ENCODE data around the gene BMPER.
A peak's percentile ranks its signal among the peaks of the same experiment; 100 is the strongest.

The BMPER gene

GRCh38 chr7:34086981-34087380, 181.6 kb downstream of the BMPER start:
- Histone ChIP-seq H3K4me3 (ENCODE audit: low read length) (no peak overlapping the region), H3K9me3 (ENCODE audit: control insufficient read depth, low read length) (no peaks in the 10 kb centered on the region), H3K9ac (ENCODE audit: low read length) (no peak overlapping the region), H3K36me3 (ENCODE audit: control insufficient read depth, insufficient read depth, low read length, severe bottlenecking) (peaks cover 15% of the 10 kb centered on the region), H3K27me3 (replicated peaks; ENCODE audit: control insufficient read depth, insufficient read depth, low read length) (no peaks in the 10 kb centered on the region), H3K4me1 (ENCODE audit: control insufficient read depth, insufficient read depth, low read length) (peaks cover 19% of the 10 kb centered on the region)
- no peak for DNase-seq (ENCODE audit: low read depth)

GRCh38 chr7:34087892-34088891, 182.9 kb downstream of the BMPER start:
- no peaks in the 10 kb centered on the region for H3K9me3 ChIP-seq (ENCODE audit: control insufficient read depth, low read length)
- DNase-seq (ENCODE audit: low read depth): peak; percentile 55
- H3K27me3 ChIP-seq (replicated peaks; ENCODE audit: control insufficient read depth, insufficient read depth, low read length): no peaks in the 10 kb centered on the region
- no peak overlapping the region for H3K4me3 ChIP-seq (ENCODE audit: low read length)
- H3K4me1 ChIP-seq (ENCODE audit: control insufficient read depth, insufficient read depth, low read length): peaks cover 20% of the 10 kb centered on the region
- H3K36me3 ChIP-seq (ENCODE audit: control insufficient read depth, insufficient read depth, low read length, severe bottlenecking): peaks cover 15% of the 10 kb centered on the region
- H3K9ac ChIP-seq (ENCODE audit: low read length): no peak overlapping the region

GRCh38 chr7:34090816-34091215, 185.5 kb downstream of the BMPER start:
- no peak for DNase-seq (ENCODE audit: low read depth)
- H3K4me1 ChIP-seq (ENCODE audit: control insufficient read depth, insufficient read depth, low read length): peaks cover 30% of the 10 kb centered on the region
- H3K36me3 ChIP-seq (ENCODE audit: control insufficient read depth, insufficient read depth, low read length, severe bottlenecking): peaks cover 8% of the 10 kb centered on the region
- H3K9me3 ChIP-seq (ENCODE audit: control insufficient read depth, low read length): no peaks in the 10 kb centered on the region
- H3K9ac ChIP-seq (ENCODE audit: low read length): peak overlapping the region; percentile 28
- H3K27me3 ChIP-seq (replicated peaks; ENCODE audit: control insufficient read depth, insufficient read depth, low read length): no peaks in the 10 kb centered on the region
- no peak overlapping the region for H3K4me3 ChIP-seq (ENCODE audit: low read length)

- Histone ChIP-seq H3K9ac (ENCODE audit: low read length) (peak overlapping the region; percentile 28), H3K36me3 (ENCODE audit: control insufficient read depth, insufficient read depth, low read length, severe bottlenecking) (peaks cover 5% of the 10 kb centered on the region), H3K4me3 (ENCODE audit: low read length) (no peak overlapping the region), H3K27me3 (replicated peaks; ENCODE audit: control insufficient read depth, insufficient read depth, low read length) (no peaks in the 10 kb centered on the region), H3K9me3 (ENCODE audit: control insufficient read depth, low read length) (no peaks in the 10 kb centered on the region), H3K4me1 (ENCODE audit: control insufficient read depth, insufficient read depth, low read length) (peaks cover 29% of the 10 kb centered on the region)
- peak; percentile 74 for DNase-seq (ENCODE audit: low read depth)
These were observed 186.1 kb downstream of the BMPER start for GRCh38 chr7:34091321-34091917.

- Histone ChIP-seq H3K9ac (ENCODE audit: low read length) (no peak overlapping the region), H3K9me3 (ENCODE audit: control insufficient read depth, low read length) (no peaks in the 10 kb centered on the region), H3K27me3 (replicated peaks; ENCODE audit: control insufficient read depth, insufficient read depth, low read length) (no peaks in the 10 kb centered on the region), H3K4me1 (ENCODE audit: control insufficient read depth, insufficient read depth, low read length) (peaks cover 37% of the 10 kb centered on the region), H3K4me3 (ENCODE audit: low read length) (no peak overlapping the region), H3K36me3 (ENCODE audit: control insufficient read depth, insufficient read depth, low read length, severe bottlenecking) (no peaks in the 10 kb centered on the region)
- no peak for DNase-seq (ENCODE audit: low read depth)
These were observed 187.9 kb downstream of the BMPER start for GRCh38 chr7:34093276-34093675.

- Histone ChIP-seq H3K27me3 (replicated peaks; ENCODE audit: control insufficient read depth, insufficient read depth, low read length) (no peaks in the 10 kb centered on the region), H3K36me3 (ENCODE audit: control insufficient read depth, insufficient read depth, low read length, severe bottlenecking) (peaks cover 1% of the 10 kb centered on the region), H3K9ac (ENCODE audit: low read length) (peak overlapping the region; percentile 73), H3K4me1 (ENCODE audit: control insufficient read depth, insufficient read depth, low read length) (peaks cover 28% of the 10 kb centered on the region), H3K9me3 (ENCODE audit: control insufficient read depth, low read length) (no peaks in the 10 kb centered on the region), H3K4me3 (ENCODE audit: low read length) (peak overlapping the region; percentile 20)
- peak; percentile 95 for DNase-seq (ENCODE audit: low read depth)
These were observed 190.9 kb downstream of the BMPER start for GRCh38 chr7:34096198-34096651.

GRCh38 chr7:34096777-34097176, 191.4 kb downstream of the BMPER start:
- H3K4me3 ChIP-seq (ENCODE audit: low read length): no peak overlapping the region
- DNase-seq (ENCODE audit: low read depth): peak; percentile 24
- no peaks in the 10 kb centered on the region for H3K9me3 ChIP-seq (ENCODE audit: control insufficient read depth, low read length)
- H3K4me1 ChIP-seq (ENCODE audit: control insufficient read depth, insufficient read depth, low read length): peaks cover 24% of the 10 kb centered on the region
- H3K27me3 ChIP-seq (replicated peaks; ENCODE audit: control insufficient read depth, insufficient read depth, low read length): no peaks in the 10 kb centered on the region
- H3K36me3 ChIP-seq (ENCODE audit: control insufficient read depth, insufficient read depth, low read length, severe bottlenecking): peaks cover 5% of the 10 kb centered on the region
- H3K9ac ChIP-seq (ENCODE audit: low read length): peak overlapping the region; percentile 54

- H3K4me3 ChIP-seq (ENCODE audit: low read length): no peak overlapping the region
- H3K36me3 ChIP-seq (ENCODE audit: control insufficient read depth, insufficient read depth, low read length, severe bottlenecking): peaks cover 5% of the 10 kb centered on the region
- no peaks in the 10 kb centered on the region for H3K9me3 ChIP-seq (ENCODE audit: control insufficient read depth, low read length)
- no peak overlapping the region for H3K9ac ChIP-seq (ENCODE audit: low read length)
- no peak for DNase-seq (ENCODE audit: low read depth)
- peaks cover 24% of the 10 kb centered on the region for H3K4me1 ChIP-seq (ENCODE audit: control insufficient read depth, insufficient read depth, low read length)
- H3K27me3 ChIP-seq (replicated peaks; ENCODE audit: control insufficient read depth, insufficient read depth, low read length): no peaks in the 10 kb centered on the region
These were observed 195.3 kb downstream of the BMPER start for GRCh38 chr7:34100661-34101060.

- Histone ChIP-seq H3K9ac (ENCODE audit: low read length) (no peak overlapping the region), H3K27me3 (replicated peaks; ENCODE audit: control insufficient read depth, insufficient read depth, low read length) (no peaks in the 10 kb centered on the region), H3K9me3 (ENCODE audit: control insufficient read depth, low read length) (no peaks in the 10 kb centered on the region), H3K4me1 (ENCODE audit: control insufficient read depth, insufficient read depth, low read length) (peaks cover 40% of the 10 kb centered on the region), H3K4me3 (ENCODE audit: low read length) (no peak overlapping the region), H3K36me3 (ENCODE audit: control insufficient read depth, insufficient read depth, low read length, severe bottlenecking) (peaks cover 5% of the 10 kb centered on the region)
- DNase-seq (ENCODE audit: low read depth): no peak
These were observed 198.8 kb downstream of the BMPER start for GRCh38 chr7:34104115-34104514.

GRCh38 chr7:34104992-34105391, 199.7 kb downstream of the BMPER start:
- Histone ChIP-seq H3K9ac (ENCODE audit: low read length) (no peak overlapping the region), H3K4me1 (ENCODE audit: control insufficient read depth, insufficient read depth, low read length) (peaks cover 48% of the 10 kb centered on the region), H3K4me3 (ENCODE audit: low read length) (no peak overlapping the region), H3K9me3 (ENCODE audit: control insufficient read depth, low read length) (no peaks in the 10 kb centered on the region), H3K36me3 (ENCODE audit: control insufficient read depth, insufficient read depth, low read length, severe bottlenecking) (peaks cover 5% of the 10 kb centered on the region), H3K27me3 (replicated peaks; ENCODE audit: control insufficient read depth, insufficient read depth, low read length) (no peaks in the 10 kb centered on the region)
- no peak for DNase-seq (ENCODE audit: low read depth)

- H3K27me3 ChIP-seq (replicated peaks; ENCODE audit: control insufficient read depth, insufficient read depth, low read length): no peaks in the 10 kb centered on the region
- H3K4me1 ChIP-seq (ENCODE audit: control insufficient read depth, insufficient read depth, low read length): peaks cover 52% of the 10 kb centered on the region
- no peaks in the 10 kb centered on the region for H3K36me3 ChIP-seq (ENCODE audit: control insufficient read depth, insufficient read depth, low read length, severe bottlenecking)
- no peaks in the 10 kb centered on the region for H3K9me3 ChIP-seq (ENCODE audit: control insufficient read depth, low read length)
- H3K9ac ChIP-seq (ENCODE audit: low read length): no peak overlapping the region
- H3K4me3 ChIP-seq (ENCODE audit: low read length): peak overlapping the region; percentile 51
- peak; percentile 48 for DNase-seq (ENCODE audit: low read depth)
These were observed 201.9 kb downstream of the BMPER start for GRCh38 chr7:34107276-34107675.

All from adipocyte (in vitro differentiated cells).